HepG2 (cell line): ENCODE measurements around the gene LRRC8E. TPM values are rescaled to one million over a fixed set of nuclear protein-coding genes. Genes with fewer than 3 reads are reported as not detected.

Experiments
- AGO2 ChIP-seq: fragments of 200-400 bp; formaldehyde crosslinking; optimal IDR thresholded peaks from 2 replicates; pipeline ENCODE3; 2017; ENCODE audit warnings: mild to moderate bottlenecking, low read depth, low read length, moderate library complexity
- ARNTL ChIP-seq: sonication (generic); formaldehyde crosslinking; IDR thresholded peaks from 2 replicates; pipeline ENCODE4 v1.4.0; 2020; ENCODE audit warnings: mild to moderate bottlenecking, missing genetic modification reagents
- ELF4 ChIP-seq: sonication (generic); formaldehyde crosslinking; IDR thresholded peaks from 2 replicates; pipeline ENCODE4 v1.5.0; 2020; ENCODE audit warnings: missing genetic modification reagents, mild to moderate bottlenecking, moderate library complexity, borderline replicate concordance
- ETV5 ChIP-seq: IDR thresholded peaks from 2 replicates; pipeline ENCODE4 v1.6.1; 2018; ENCODE audit warnings: missing biosample characterization, missing genetic modification reagents, inconsistent platforms, borderline replicate concordance
- FOSL1 ChIP-seq: sonication (generic); formaldehyde crosslinking; IDR thresholded peaks from 2 replicates; pipeline ENCODE4 v1.9.0; 2021; ENCODE audit warnings: missing genetic modification reagents, borderline replicate concordance
- FOXP1 ChIP-seq, 2 experiments: fragments of 450-650 bp in 1 of 2; IDR thresholded peaks; 2 replicates each; pipeline ENCODE4 v1.6.1; 2017 to 2018; ENCODE audit warnings: antibody characterized with exemption in 1 of 2
- HIVEP1 ChIP-seq: sonication (generic); formaldehyde crosslinking; IDR thresholded peaks from 2 replicates; pipeline ENCODE4 v1.4.0; 2020; ENCODE audit warnings: mild to moderate bottlenecking, missing genetic modification reagents
- KDM2A ChIP-seq: sonication (generic); formaldehyde crosslinking; IDR thresholded peaks from 2 replicates; pipeline ENCODE4 v1.4.0; 2020; ENCODE audit warnings: low read depth, missing genetic modification reagents, borderline replicate concordance
- NFE2L2 ChIP-seq: fragments of 150-350 bp; IDR thresholded peaks from 2 replicates; pipeline ENCODE4 v1.6.1; 2014; ENCODE audit warnings: low read length
- NRL ChIP-seq: sonication (generic); formaldehyde crosslinking; IDR thresholded peaks from 2 replicates; pipeline ENCODE4 v1.5.0; 2020; ENCODE audit warnings: missing genetic modification reagents, mild to moderate bottlenecking, moderate library complexity, borderline replicate concordance
- SIN3A ChIP-seq: IDR thresholded peaks from 2 replicates; pipeline ENCODE4 v1.6.1; 2011; ENCODE audit warnings: low read depth, mild to moderate bottlenecking, control low read depth, low read length, borderline replicate concordance
- SNRNP70 ChIP-seq: fragments of 200-400 bp; formaldehyde crosslinking; IDR thresholded peaks from 2 replicates; pipeline ENCODE4 v1.6.1; 2017; ENCODE audit warnings: mild to moderate bottlenecking, low read depth, low read length, moderate library complexity
- TBL1XR1 ChIP-seq: fragments of 150-350 bp; IDR thresholded peaks from 2 replicates; pipeline ENCODE4 v1.6.1; 2014; ENCODE audit warnings: borderline replicate concordance, low read length; ENCODE audit not compliant: partially characterized antibody
- THYN1 ChIP-seq: sonication (generic); formaldehyde crosslinking; IDR thresholded peaks from 2 replicates; pipeline ENCODE4 v1.8.1; 2023; ENCODE audit warnings: low read depth, mild to moderate bottlenecking, moderate library complexity, missing genetic modification reagents, borderline replicate concordance
- ZFP36 ChIP-seq: fragments of 150-350 bp; IDR thresholded peaks from 2 replicates; pipeline ENCODE4 v1.6.1; 2018; ENCODE audit warnings: borderline replicate concordance, low read length, low read depth; ENCODE audit not compliant: partially characterized antibody
- ZNF160 ChIP-seq: sonication (generic); formaldehyde crosslinking; IDR thresholded peaks from 2 replicates; pipeline ENCODE4 v1.8.0; 2022; ENCODE audit warnings: mild to moderate bottlenecking, inconsistent platforms, missing genetic modification reagents
- ZNF256 ChIP-seq: sonication (generic); formaldehyde crosslinking; conservative IDR thresholded peaks from 2 replicates; pipeline ENCODE4 v1.4.0; 2020; ENCODE audit warnings: missing genetic modification reagents
- ZNF501 ChIP-seq: sonication (generic); formaldehyde crosslinking; IDR thresholded peaks from 2 replicates; pipeline ENCODE4 v1.5.1; 2020; ENCODE audit warnings: mild to moderate bottlenecking, moderate library complexity, missing genetic modification reagents
- ZNF510 ChIP-seq: sonication (generic); formaldehyde crosslinking; IDR thresholded peaks from 2 replicates; pipeline ENCODE4 v1.4.0; 2020; ENCODE audit warnings: low read depth, mild to moderate bottlenecking, missing genetic modification reagents
- ZNF615 ChIP-seq: sonication (generic); formaldehyde crosslinking; IDR thresholded peaks from 2 replicates; pipeline ENCODE4 v1.5.0; 2020; ENCODE audit warnings: mild to moderate bottlenecking, missing genetic modification reagents, borderline replicate concordance
- ZNF720 ChIP-seq: sonication (generic); formaldehyde crosslinking; IDR thresholded peaks from 2 replicates; pipeline ENCODE4 v1.4.0; 2020; ENCODE audit warnings: missing genetic modification reagents
- ZNF781 ChIP-seq: sonication (generic); formaldehyde crosslinking; IDR thresholded peaks from 2 replicates; pipeline ENCODE4 v1.5.1; 2020; ENCODE audit warnings: borderline replicate concordance, mild to moderate bottlenecking, missing genetic modification reagents; ENCODE audit errors: not compliant biosample characterization
- ZSCAN29 ChIP-seq: sonication (generic); formaldehyde crosslinking; conservative IDR thresholded peaks from 2 replicates; pipeline ENCODE4 v1.4.0; 2020; ENCODE audit warnings: mild to moderate bottlenecking, missing genetic modification reagents
- polyA plus RNA-seq, 8 experiments: library from polyadenylated mRNA; depleted of rRNA in 3 of 8; stranded (reverse) in 7 of 8; unstranded in 1 of 8; fragments of >200 nt; fragmentation: Illumina TruSeq in 4 of 8; extraction: Trizol in 4 of 8; gene quantifications; 2 replicates each; pipeline versions ENCODE4 v1.2.1 to v1.2.3, GENCODE V29; 2011 to 2016; ENCODE audit warnings: low read depth in 4 of 8, missing spikeins in 1 of 8, mixed read lengths in 1 of 8; ENCODE audit not compliant: insufficient read depth in 1 of 8
- total RNA-seq, 5 experiments: library from RNA; depleted of rRNA; stranded (reverse); fragments of >200 nt; fragmentation: Illumina TruSeq; extraction: Trizol; gene quantifications; 2 replicates each; pipeline ENCODE4 v1.2.3, GENCODE V29; 2016; ENCODE audit warnings: low read depth in 1 of 5
- TF ChIP-seq, protein P1 (sequence below): IDR thresholded peaks from 2 replicates; pipeline ENCODE4 v1.6.1; 2012; ENCODE audit warnings: inconsistent platforms
- TF ChIP-seq, protein P2 (sequence below): sonication (generic); formaldehyde crosslinking; IDR thresholded peaks from 2 replicates; pipeline ENCODE4 v1.4.0; 2020; ENCODE audit warnings: mild to moderate bottlenecking, missing genetic modification reagents
- TF ChIP-seq, protein P3 (sequence below): IDR thresholded peaks from 2 replicates; pipeline ENCODE4 v1.6.1; 2016; ENCODE audit warnings: missing genetic modification reagents, missing compliant biosample characterization

Gene LRRC8E
- total and polyA plus RNA-seq, 2 of the 13 experiments (the other 11 are each of a cell fraction or from before 2014, with no cell fraction given) = 8.0 to 10.3 TPM

DNA sequence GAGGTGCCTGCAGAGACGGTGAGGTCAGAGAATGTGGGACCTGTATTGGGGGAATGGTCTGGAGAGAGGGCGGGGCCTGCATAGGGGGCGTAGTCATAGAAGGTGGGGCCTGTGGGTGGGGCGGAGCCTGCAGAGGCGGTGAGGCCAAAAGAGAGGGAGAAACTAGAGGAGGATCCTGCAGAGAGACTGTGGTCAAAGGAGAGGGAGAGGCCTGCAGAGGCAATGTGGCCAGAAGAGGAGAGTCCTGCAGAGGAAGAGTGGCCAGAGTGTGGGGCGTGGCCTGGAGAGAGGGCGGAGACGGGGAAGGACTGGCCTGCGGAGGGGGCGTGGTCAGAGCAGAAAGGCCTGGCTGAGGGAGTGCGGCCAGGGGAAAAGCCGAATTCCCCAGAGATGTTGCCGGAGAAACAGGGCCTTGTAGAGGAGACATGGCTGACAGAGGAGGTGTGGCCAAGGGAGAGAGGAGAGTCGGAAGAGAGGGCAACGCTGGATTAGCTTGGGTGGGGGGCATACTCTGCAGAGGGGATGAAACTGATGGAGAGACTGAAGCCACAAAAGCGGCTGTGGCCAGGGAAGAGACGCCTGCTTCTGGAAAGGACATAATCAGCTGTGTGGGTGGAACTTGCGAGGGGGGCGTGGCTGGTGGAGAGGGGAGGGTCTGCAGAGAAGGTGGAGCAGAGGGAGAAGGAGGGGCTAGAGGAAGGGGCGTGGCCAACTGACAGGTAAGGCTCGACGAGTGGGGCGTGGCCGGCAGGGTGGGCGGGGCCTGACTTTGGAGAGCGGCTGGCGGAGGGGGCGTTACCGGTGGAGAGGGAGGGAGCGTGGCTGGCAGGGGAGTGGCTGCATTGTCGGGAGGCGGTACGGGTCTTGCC, 16.6 kb upstream of the LRRC8E start (continued):
- no peak for TF ChIP-seq TBL1XR1
- no peak for TF ChIP-seq ZSCAN29 (CRISPR knock-in tag)
- no peak for TF ChIP-seq THYN1
- peak; percentile 45; the same call in 1 of the 2 replicates for TF ChIP-seq ZNF501 (CRISPR knock-in tag)
- TF ChIP-seq ETV5 = no peak
- TF ChIP-seq ARNTL (CRISPR knock-in tag) = peak; percentile 25; the same call in 1 of the 2 replicates
- TF ChIP-seq SNRNP70 = no peak
- TF ChIP-seq, protein P1, sequence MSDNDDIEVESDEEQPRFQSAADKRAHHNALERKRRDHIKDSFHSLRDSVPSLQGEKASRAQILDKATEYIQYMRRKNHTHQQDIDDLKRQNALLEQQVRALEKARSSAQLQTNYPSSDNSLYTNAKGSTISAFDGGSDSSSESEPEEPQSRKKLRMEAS = no peak
- TF ChIP-seq AGO2 = no peak
- no peak for TF ChIP-seq ZNF781
- TF ChIP-seq ZNF615 (CRISPR knock-in tag) = no peak
- TF ChIP-seq NRL (CRISPR knock-in tag) = no peak
- TF ChIP-seq ZNF160 (CRISPR knock-in tag) = no peak
- no peak for TF ChIP-seq ZNF510 (CRISPR knock-in tag)
- TF ChIP-seq NFE2L2 = no peak
- no peak for TF ChIP-seq ZNF720 (CRISPR knock-in tag)
- TF ChIP-seq KDM2A (CRISPR knock-in tag) = no peak
- no peak for TF ChIP-seq FOSL1
- TF ChIP-seq ZNF256 = no peak
- no peak for TF ChIP-seq ELF4 (CRISPR knock-in tag)
- TF ChIP-seq SIN3A = 0 out of 2 replicates have a peak, but pooled peaks have one; percentile 44
- TF ChIP-seq, protein P2, sequence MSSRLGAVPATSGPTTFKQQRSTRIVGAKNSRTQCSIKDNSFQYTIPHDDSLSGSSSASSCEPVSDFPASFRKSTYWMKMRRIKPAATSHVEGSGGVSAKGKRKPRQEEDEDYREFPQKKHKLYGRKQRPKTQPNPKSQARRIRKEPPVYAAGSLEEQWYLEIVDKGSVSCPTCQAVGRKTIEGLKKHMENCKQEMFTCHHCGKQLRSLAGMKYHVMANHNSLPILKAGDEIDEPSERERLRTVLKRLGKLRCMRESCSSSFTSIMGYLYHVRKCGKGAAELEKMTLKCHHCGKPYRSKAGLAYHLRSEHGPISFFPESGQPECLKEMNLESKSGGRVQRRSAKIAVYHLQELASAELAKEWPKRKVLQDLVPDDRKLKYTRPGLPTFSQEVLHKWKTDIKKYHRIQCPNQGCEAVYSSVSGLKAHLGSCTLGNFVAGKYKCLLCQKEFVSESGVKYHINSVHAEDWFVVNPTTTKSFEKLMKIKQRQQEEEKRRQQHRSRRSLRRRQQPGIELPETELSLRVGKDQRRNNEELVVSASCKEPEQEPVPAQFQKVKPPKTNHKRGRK (CRISPR knock-in tag) = no peak
- TF ChIP-seq, protein P3, sequence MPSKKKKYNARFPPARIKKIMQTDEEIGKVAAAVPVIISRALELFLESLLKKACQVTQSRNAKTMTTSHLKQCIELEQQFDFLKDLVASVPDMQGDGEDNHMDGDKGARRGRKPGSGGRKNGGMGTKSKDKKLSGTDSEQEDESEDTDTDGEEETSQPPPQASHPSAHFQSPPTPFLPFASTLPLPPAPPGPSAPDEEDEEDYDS (CRISPR knock-in tag) = peak; percentile 63; the same call in 1 of the 2 replicates
- TF ChIP-seq HIVEP1 (CRISPR knock-in tag) = no peak
- no peak for TF ChIP-seq ZFP36
- TF ChIP-seq FOXP1 (IDR thresholded peaks at IDR 0.05) = no peak
- TF ChIP-seq FOXP1 (CRISPR knock-in tag; IDR thresholded peaks at IDR 0.05) = no peak
